B cell (primary cell): Measurements from ENCODE around the gene ADGRV1. TPM values are rescaled to one million over a fixed set of nuclear protein-coding genes. Genes with fewer than 3 reads are reported as not detected.

ENCODE experiments used
- ATAC-seq: fragments of 200-7000 bp; cut with Tn5 transposase; one replicate; pipeline ENCODE4 v1.10.0; 2021; ENCODE audit warnings: low read depth, mild to moderate bottlenecking, moderate number of reproducible peaks, moderate library complexity
- CTCF ChIA-PET: fragments of 350-600 bp; sonication (Branson Sonifier 250); formaldehyde crosslinking; loops from one replicate; lab custom pipeline; 2021; ENCODE audit warnings: antibody characterized with exemption, inconsistent platforms; lab: Charles Lee
- POLR2A ChIA-PET: fragments of 350-600 bp; sonication (Branson Sonifier 250); formaldehyde crosslinking; loops from one replicate; lab custom pipeline; 2021; ENCODE audit warnings: antibody characterized with exemption; lab: Charles Lee
- DNase-seq: peaks from one replicate; pipeline ENCODE4 v3.0.0; 2013
- H2AFZ ChIP-seq: 2 replicates; pipeline ENCODE4 v1.6.1; 2012; ENCODE audit warnings: mild to moderate bottlenecking, low read depth, low read length; ENCODE audit not compliant: insufficient read depth, poor library complexity, severe bottlenecking
- H3K27ac ChIP-seq, 2 donors: 1 replicate in 1 of 2; 2 replicates in 1 of 2; pipeline ENCODE4 v1.5.1; 2012 to 2013; ENCODE audit warnings: low read length in 2 of 2, mild to moderate bottlenecking in 2 of 2, moderate library complexity in 1 of 2
- H3K27me3 ChIP-seq, 4 experiments: fragments of 200-600 bp in 1 of 4; sonication (generic) in 1 of 4; replicated peaks in 1 of 4; 1 replicate in 2 of 4; 2 replicates in 2 of 4; pipeline versions ENCODE4 v1.6.1 to v1.7.0; 2013 to 2016; ENCODE audit warnings: low read length in 3 of 4, mild to moderate bottlenecking in 2 of 4, mixed read lengths in 1 of 4, moderate library complexity in 1 of 4; ENCODE audit not compliant: insufficient read depth in 4 of 4, control insufficient read depth in 3 of 4; ENCODE audit errors: control extremely low read depth in 1 of 4
- H3K36me3 ChIP-seq, 2 experiments: replicated peaks in 1 of 2; 1 replicate in 1 of 2; 2 replicates in 1 of 2; pipeline versions ENCODE4 v1.6.1 to v1.7.1; 2013; ENCODE audit warnings: low read length in 1 of 2; ENCODE audit not compliant: insufficient read depth in 2 of 2, control insufficient read depth in 1 of 2; ENCODE audit errors: control extremely low read depth in 1 of 2, extremely low read depth in 1 of 2
- H3K4me1 ChIP-seq, 2 donors: fragments of 200-600 bp in 1 of 2; sonication (generic) in 1 of 2; 1 replicate in 1 of 2; 2 replicates in 1 of 2; pipeline versions ENCODE4 v1.5.1 to v1.6.1; 2013 to 2017; ENCODE audit warnings: low read length in 2 of 2; ENCODE audit not compliant: control insufficient read depth in 2 of 2, insufficient read depth in 2 of 2
- H3K4me2 ChIP-seq: replicated peaks from 2 replicates; pipeline ENCODE3; 2012; ENCODE audit warnings: mild to moderate bottlenecking, low read depth, low read length; ENCODE audit not compliant: poor library complexity, severe bottlenecking
- H3K4me3 ChIP-seq, 5 experiments: fragments of 200-600 bp in 1 of 5; sonication (generic) in 1 of 5; 1 replicate in 3 of 5; 2 replicates in 2 of 5; pipeline versions ENCODE4 v1.5.1 to v1.7.0; 2011 to 2016; ENCODE audit warnings: low read length in 4 of 5, mild to moderate bottlenecking in 4 of 5, low read depth in 2 of 5, control low read depth in 1 of 5, moderate library complexity in 1 of 5; ENCODE audit not compliant: insufficient read depth in 1 of 5; ENCODE audit errors: control extremely low read depth in 1 of 5, extremely low read depth in 1 of 5
- H3K79me2 ChIP-seq: fragments of 200-600 bp; sonication (generic); one replicate; pipeline ENCODE4 v1.6.0; 2016; ENCODE audit warnings: low read length; ENCODE audit not compliant: control insufficient read depth, insufficient read depth
- H3K9ac ChIP-seq: fragments of 200-600 bp; sonication (generic); 2 replicates; pipeline ENCODE4 v1.6.1; 2017; ENCODE audit warnings: mild to moderate bottlenecking, low read length, moderate library complexity
- H3K9me3 ChIP-seq, 3 donors: one replicate each; pipeline versions ENCODE4 v1.6.1 to v1.7.1; 2013; ENCODE audit warnings: low read length in 2 of 3; ENCODE audit not compliant: control insufficient read depth in 2 of 3, insufficient read depth in 1 of 3; ENCODE audit errors: control extremely low read depth in 1 of 3
- H4K20me1 ChIP-seq: 2 replicates; pipeline ENCODE4 v1.6.0; 2012; ENCODE audit warnings: mild to moderate bottlenecking, low read length; ENCODE audit not compliant: insufficient read depth, control insufficient read depth, poor library complexity, severe bottlenecking
- H3K27ac Mint-ChIP-seq: one replicate; pipeline ENCODE4 v1.8.0; 2021; ENCODE audit warnings: mixed read lengths
- H3K27me3 Mint-ChIP-seq: one replicate; pipeline ENCODE4 v1.8.0; 2021; ENCODE audit warnings: mixed read lengths
- H3K4me1 Mint-ChIP-seq: one replicate; pipeline ENCODE4 v1.8.0; 2021; ENCODE audit warnings: mixed read lengths
- H3K4me3 Mint-ChIP-seq: one replicate; pipeline ENCODE4 v1.8.0; 2021; ENCODE audit warnings: mixed read lengths
- H3K9me3 Mint-ChIP-seq: one replicate; pipeline ENCODE4 v1.8.0; 2022; ENCODE audit warnings: mixed read lengths; ENCODE audit not compliant: insufficient read depth
- EZH2 ChIP-seq: IDR thresholded peaks from 2 replicates; pipeline ENCODE4 v1.6.1; 2012; ENCODE audit warnings: borderline replicate concordance, low read depth, mild to moderate bottlenecking, moderate library complexity, low read length; ENCODE audit not compliant: insufficient read depth, poor library complexity, severe bottlenecking
- WGBS: methylation state at CpG from one replicate; pipeline ENCODE4 v1.1.5; 2013; ENCODE audit warnings: missing lambda C conversion rate; ENCODE audit not compliant: insufficient coverage; 5-methylcytosine and 5-hydroxymethylcytosine counted together
- intact Hi-C: fragments of 100-400 bp; cut with micrococcal nuclease; formaldehyde crosslinking; loops from one replicate; pipeline ENCODE4 v1.10.0; 2022
- polyA plus RNA-seq: library from polyadenylated mRNA; depleted of rRNA; stranded (reverse); fragments of >200 nt; gene quantifications from 2 replicates; pipeline ENCODE4 v1.2.3, GENCODE V29; 2012
- total RNA-seq, 2 donors: library from RNA; stranded (reverse); fragments of 120-200 nt in 1 of 2; gene quantifications; 1 replicate in 1 of 2; 2 replicates in 1 of 2; pipeline versions ENCODE4 v1.2.3 to v1.2.4, GENCODE V29; 2013 to 2022
- TF ChIP-seq, protein P1 (sequence below): fragments of 200-600 bp; IDR thresholded peaks from one replicate; pipeline ENCODE4 v1.8.0; 2022; ENCODE audit warnings: antibody characterized with exemption, mild to moderate bottlenecking

The ADGRV1 gene
- total and polyA plus RNA-seq, 2 donors (not counting 1 experiment from before 2014, with no cell fraction given) = 0.07 TPM; not detected in 1

- Histone ChIP-seq H3K36me3 (no peaks in the 10 kb centered on the region), H3K79me2 (no peaks in the 10 kb centered on the region), H2AFZ (no peak overlapping the region), H3K9ac (no peak overlapping the region), H3K27ac (no peak overlapping the region), H4K20me1 (no peaks in the 10 kb centered on the region), H3K27me3 (no peaks in the 10 kb centered on the region), H3K9me3 (no peaks in the 10 kb centered on the region), H3K4me3 (no peak overlapping the region), H3K4me1 (no peaks in the 10 kb centered on the region), H3K4me2 (no peak overlapping the region)
- POLR2A ChIA-PET = no interaction called here
- intact Hi-C loops = no loop called here
- Mint-ChIP-seq H3K27ac (no peak overlapping the region), H3K27me3 (peaks cover 3% of the 10 kb centered on the region), H3K4me3 (no peak overlapping the region), H3K9me3 (no peaks in the 10 kb centered on the region), H3K4me1 (no peaks in the 10 kb centered on the region)
- no peak for ATAC-seq
- 86% methylated on average over 1 of the region's 4 CpGs for WGBS
- CTCF ChIA-PET = no interaction called here
- DNase-seq = no peak
- no peak for TF ChIP-seq EZH2
- TF ChIP-seq, protein P1, sequence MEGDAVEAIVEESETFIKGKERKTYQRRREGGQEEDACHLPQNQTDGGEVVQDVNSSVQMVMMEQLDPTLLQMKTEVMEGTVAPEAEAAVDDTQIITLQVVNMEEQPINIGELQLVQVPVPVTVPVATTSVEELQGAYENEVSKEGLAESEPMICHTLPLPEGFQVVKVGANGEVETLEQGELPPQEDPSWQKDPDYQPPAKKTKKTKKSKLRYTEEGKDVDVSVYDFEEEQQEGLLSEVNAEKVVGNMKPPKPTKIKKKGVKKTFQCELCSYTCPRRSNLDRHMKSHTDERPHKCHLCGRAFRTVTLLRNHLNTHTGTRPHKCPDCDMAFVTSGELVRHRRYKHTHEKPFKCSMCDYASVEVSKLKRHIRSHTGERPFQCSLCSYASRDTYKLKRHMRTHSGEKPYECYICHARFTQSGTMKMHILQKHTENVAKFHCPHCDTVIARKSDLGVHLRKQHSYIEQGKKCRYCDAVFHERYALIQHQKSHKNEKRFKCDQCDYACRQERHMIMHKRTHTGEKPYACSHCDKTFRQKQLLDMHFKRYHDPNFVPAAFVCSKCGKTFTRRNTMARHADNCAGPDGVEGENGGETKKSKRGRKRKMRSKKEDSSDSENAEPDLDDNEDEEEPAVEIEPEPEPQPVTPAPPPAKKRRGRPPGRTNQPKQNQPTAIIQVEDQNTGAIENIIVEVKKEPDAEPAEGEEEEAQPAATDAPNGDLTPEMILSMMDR = no peak
These were observed 339.9 kb downstream of the ADGRV1 start for GRCh38 chr5:90898326-90899013.

GRCh38 chr5:90899014-90899604 lies 340.5 kb downstream of the ADGRV1 start:
- ChIA-PET POLR2A (no interaction called here), CTCF (no interaction called here)
- intact Hi-C loops = no loop called here
- no peaks in the 10 kb centered on the region for H3K9me3 ChIP-seq
- no peak overlapping the region for H3K27ac ChIP-seq
- Mint-ChIP-seq H3K27me3 (peaks cover 3% of the 10 kb centered on the region), H3K4me3 (no peak overlapping the region), H3K9me3 (no peaks in the 10 kb centered on the region), H3K27ac (no peak overlapping the region), H3K4me1 (no peaks in the 10 kb centered on the region)
- no peaks in the 10 kb centered on the region for H3K79me2 ChIP-seq
- H2AFZ ChIP-seq = no peak overlapping the region
- 93% methylated on average over 2 of the region's 2 CpGs for WGBS
- H3K4me1 ChIP-seq = no peaks in the 10 kb centered on the region
- no peak overlapping the region for H3K9ac ChIP-seq
- no peak for DNase-seq
- no peak overlapping the region for H3K4me3 ChIP-seq
- no peak overlapping the region for H3K4me2 ChIP-seq
- no peaks in the 10 kb centered on the region for H3K36me3 ChIP-seq
- ATAC-seq = no peak
- TF ChIP-seq EZH2 = no peak
- TF ChIP-seq, protein P1 = no peak
- no peaks in the 10 kb centered on the region for H3K27me3 ChIP-seq
- no peaks in the 10 kb centered on the region for H4K20me1 ChIP-seq
